Middle frontal gyrus (tissue), 1 donor: ENCODE measurements around the gene ZNF275.
"Not testable (repeated sequence)": the region's sequence is repeated elsewhere in the genome, so short reads cannot be mapped to it uniquely, and the experiment has no call there.

Experiments used
- DNase-seq: peaks from one replicate; pipeline ENCODE4 v3.0.0-alpha.2; 2015; ENCODE audit warnings: low spot score; ENCODE audit errors: extremely low spot score

The ZNF275 gene

GRCh38 chrX:153333821-153334653 lies at the start of gene ZNF275:
TSS of gene ZNF275 (plus strand) at chrX:153334153. CDS start at chrX:153336680, 2,527 bp downstream.
- peak; percentile 18 for DNase-seq

- not testable (repeated sequence) for DNase-seq
Measured at GRCh38 chrX:153285678-153286077, 48.3 kb upstream of the ZNF275 start.

- not testable (repeated sequence) for DNase-seq
Measured at GRCh38 chrX:153288807-153289206, 45.1 kb upstream of the ZNF275 start.

- not testable (repeated sequence) for DNase-seq
Measured at GRCh38 chrX:153293485-153294071, 40.4 kb upstream of the ZNF275 start.

- no peak for DNase-seq
Measured at GRCh38 chrX:153297376-153297775, 36.6 kb upstream of the ZNF275 start.

- no peak for DNase-seq
Measured at GRCh38 chrX:153299855-153300254, 34.1 kb upstream of the ZNF275 start.

- no peak for DNase-seq
Measured at GRCh38 chrX:153301746-153302145, 32.2 kb upstream of the ZNF275 start.

GRCh38 chrX:153302796-153303195 lies 31.2 kb upstream of the ZNF275 start:
- DNase-seq: no peak

- DNase-seq: no peak
Measured at GRCh38 chrX:153303276-153304262, 30.4 kb upstream of the ZNF275 start.

GRCh38 chrX:153304988-153305736 lies 28.8 kb upstream of the ZNF275 start:
- no peak for DNase-seq

- no peak for DNase-seq
Measured at GRCh38 chrX:153305972-153306371, 28.0 kb upstream of the ZNF275 start.

GRCh38 chrX:153306527-153307115 lies 27.3 kb upstream of the ZNF275 start:
- no peak for DNase-seq

GRCh38 chrX:153307276-153308178 lies 26.4 kb upstream of the ZNF275 start:
- DNase-seq: no peak

- DNase-seq: no peak
Measured at GRCh38 chrX:153310901-153311300, 23.1 kb upstream of the ZNF275 start.

GRCh38 chrX:153312041-153312440 lies 21.9 kb upstream of the ZNF275 start:
- DNase-seq: no peak

GRCh38 chrX:153312842-153313241 lies 21.1 kb upstream of the ZNF275 start:
- no peak for DNase-seq

- no peak for DNase-seq
Measured at GRCh38 chrX:153317306-153317705, 16.6 kb upstream of the ZNF275 start.

GRCh38 chrX:153317996-153318722 lies 15.8 kb upstream of the ZNF275 start:
- DNase-seq: no peak

GRCh38 chrX:153318811-153319210 lies 15.1 kb upstream of the ZNF275 start:
- DNase-seq: no peak
